C4-2B (cell line): ENCODE data around the gene ACVR1B.

ENCODE experiments used
- ZFX ChIP-seq: fragments of 450-650 bp; IDR thresholded peaks from 2 replicates; pipeline ENCODE4 v1.6.1; 2017
- TF ChIP-seq, protein P1 (sequence below): fragments of 450-650 bp; conservative IDR thresholded peaks from 2 replicates; pipeline ENCODE4 v1.5.1; 2017; ENCODE audit warnings: mild to moderate bottlenecking

DNA sequence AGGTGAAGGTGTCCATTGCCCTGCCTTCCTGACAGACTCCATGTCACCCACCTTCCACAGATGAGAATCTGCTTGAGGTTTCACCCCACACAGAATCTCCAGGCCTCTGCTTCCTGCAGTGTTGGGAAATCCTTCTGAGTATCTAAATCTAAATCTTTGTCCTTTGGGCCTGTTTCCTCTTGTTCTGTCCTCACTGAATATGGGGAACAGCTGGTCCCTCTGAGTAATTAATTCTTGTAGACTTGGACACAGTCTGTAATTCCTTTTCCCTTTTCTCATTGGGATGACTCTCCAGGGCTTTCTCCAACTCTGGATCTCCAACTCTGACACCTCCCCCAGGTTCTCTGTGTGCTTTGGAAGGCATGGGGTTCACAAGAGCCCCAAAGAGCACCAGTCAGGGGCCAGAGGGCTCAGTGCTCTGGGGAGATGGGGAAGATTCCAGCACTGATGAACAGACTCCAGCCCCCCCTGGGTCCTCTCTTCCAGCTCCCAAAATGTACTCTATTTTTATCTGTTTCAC is 46.5 kb upstream of the ACVR1B start:
- TF ChIP-seq, protein P1, sequence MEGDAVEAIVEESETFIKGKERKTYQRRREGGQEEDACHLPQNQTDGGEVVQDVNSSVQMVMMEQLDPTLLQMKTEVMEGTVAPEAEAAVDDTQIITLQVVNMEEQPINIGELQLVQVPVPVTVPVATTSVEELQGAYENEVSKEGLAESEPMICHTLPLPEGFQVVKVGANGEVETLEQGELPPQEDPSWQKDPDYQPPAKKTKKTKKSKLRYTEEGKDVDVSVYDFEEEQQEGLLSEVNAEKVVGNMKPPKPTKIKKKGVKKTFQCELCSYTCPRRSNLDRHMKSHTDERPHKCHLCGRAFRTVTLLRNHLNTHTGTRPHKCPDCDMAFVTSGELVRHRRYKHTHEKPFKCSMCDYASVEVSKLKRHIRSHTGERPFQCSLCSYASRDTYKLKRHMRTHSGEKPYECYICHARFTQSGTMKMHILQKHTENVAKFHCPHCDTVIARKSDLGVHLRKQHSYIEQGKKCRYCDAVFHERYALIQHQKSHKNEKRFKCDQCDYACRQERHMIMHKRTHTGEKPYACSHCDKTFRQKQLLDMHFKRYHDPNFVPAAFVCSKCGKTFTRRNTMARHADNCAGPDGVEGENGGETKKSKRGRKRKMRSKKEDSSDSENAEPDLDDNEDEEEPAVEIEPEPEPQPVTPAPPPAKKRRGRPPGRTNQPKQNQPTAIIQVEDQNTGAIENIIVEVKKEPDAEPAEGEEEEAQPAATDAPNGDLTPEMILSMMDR = no peak
- TF ChIP-seq ZFX = no peak
